ENCODE results near the gene GIGYF2. TPM values are rescaled to one million over a fixed set of nuclear protein-coding genes. Genes with fewer than 3 reads are reported as not detected.

The GIGYF2 gene
- total and polyA plus RNA-seq, 3 experiments from 2014 or later = 27.2 to 55.8 (median 54.7) TPM

GRCh38 chr2:232886176-232886575 is 189.0 kb downstream of the GIGYF2 start:
- no peaks in the 10 kb centered on the region for H3K4me1 ChIP-seq (ENCODE audit: insufficient read depth, low read length)
- no peaks in the 10 kb centered on the region for H3K9me3 ChIP-seq (ENCODE audit: low read length)
- Mint-ChIP-seq H3K4me3 (no peak overlapping the region), H3K9me3 (no peaks in the 10 kb centered on the region), H3K27me3 (peaks cover 10% of the 10 kb centered on the region in 2 donors), H3K4me1 (no peaks in the 10 kb centered on the region), H3K27ac (no peak overlapping the region), H3K36me3 (no peaks in the 10 kb centered on the region)
- ChIA-PET CTCF (no interaction called here), POLR2A (no interaction called here)
- no peak overlapping the region for H3K4me3 ChIP-seq (ENCODE audit: low read length)
- no peaks in the 10 kb centered on the region for H3K36me3 ChIP-seq (ENCODE audit: insufficient read depth, low read length)
- H3K27ac ChIP-seq (ENCODE audit: low read depth, low read length) = no peak overlapping the region
- no peaks in the 10 kb centered on the region for H3K27me3 ChIP-seq (ENCODE audit: insufficient read depth, low read length, poor library complexity, severe bottlenecking)
- DNase-seq = no peak

- no peaks in the 10 kb centered on the region for H3K36me3 Mint-ChIP-seq
Observed at GRCh38 chr2:232886632-232887031, 189.5 kb downstream of the GIGYF2 start.

GRCh38 chr2:232887171-232887850 is 190.2 kb downstream of the GIGYF2 start:
- Mint-ChIP-seq H3K27ac (no peak overlapping the region), H3K4me3 (no peak overlapping the region), H3K27me3 (peaks cover 10 to 22% of the 10 kb centered on the region in 2 donors), H3K9me3 (no peaks in the 10 kb centered on the region), H3K4me1 (no peaks in the 10 kb centered on the region), H3K36me3 (no peaks in the 10 kb centered on the region)
- no peak for DNase-seq
- Histone ChIP-seq H3K9me3 (ENCODE audit: low read length) (no peaks in the 10 kb centered on the region), H3K4me1 (ENCODE audit: insufficient read depth, low read length) (no peaks in the 10 kb centered on the region), H3K27me3 (ENCODE audit: insufficient read depth, low read length, poor library complexity, severe bottlenecking) (no peaks in the 10 kb centered on the region), H3K36me3 (ENCODE audit: insufficient read depth, low read length) (no peaks in the 10 kb centered on the region), H3K27ac (ENCODE audit: low read depth, low read length) (no peak overlapping the region), H3K4me3 (ENCODE audit: low read length) (no peak overlapping the region)
- ChIA-PET CTCF (no interaction called here), POLR2A (no interaction called here)

More at GRCh38 chr2:232886632-232887031, 189.5 kb downstream of the GIGYF2 start:
- H3K4me1 ChIP-seq (ENCODE audit: insufficient read depth, low read length) = no peaks in the 10 kb centered on the region
- no peak overlapping the region for H3K4me3 ChIP-seq (ENCODE audit: low read length)
- H3K27ac ChIP-seq (ENCODE audit: low read depth, low read length) = no peak overlapping the region
- no peak for DNase-seq
- Mint-ChIP-seq H3K27me3 (peaks cover 10 to 15% of the 10 kb centered on the region in 2 donors), H3K4me1 (no peaks in the 10 kb centered on the region), H3K4me3 (no peak overlapping the region), H3K9me3 (no peaks in the 10 kb centered on the region), H3K27ac (no peak overlapping the region)
- H3K27me3 ChIP-seq (ENCODE audit: insufficient read depth, low read length, poor library complexity, severe bottlenecking) = no peaks in the 10 kb centered on the region
- CTCF ChIA-PET = no interaction called here
- POLR2A ChIA-PET = no interaction called here
- H3K9me3 ChIP-seq (ENCODE audit: low read length) = no peaks in the 10 kb centered on the region
- H3K36me3 ChIP-seq (ENCODE audit: insufficient read depth, low read length) = no peaks in the 10 kb centered on the region

- POLR2A ChIA-PET = no interaction called here
- no peak for DNase-seq
- Mint-ChIP-seq H3K4me3 (no peak overlapping the region), H3K27ac (no peak overlapping the region), H3K36me3 (no peaks in the 10 kb centered on the region), H3K27me3 (peaks cover 10 to 29% of the 10 kb centered on the region in 2 donors), H3K4me1 (no peaks in the 10 kb centered on the region), H3K9me3 (no peaks in the 10 kb centered on the region)
- Histone ChIP-seq H3K27me3 (ENCODE audit: insufficient read depth, low read length, poor library complexity, severe bottlenecking) (no peaks in the 10 kb centered on the region), H3K27ac (ENCODE audit: low read depth, low read length) (no peak overlapping the region), H3K9me3 (ENCODE audit: low read length) (no peaks in the 10 kb centered on the region), H3K4me3 (ENCODE audit: low read length) (no peak overlapping the region), H3K36me3 (ENCODE audit: insufficient read depth, low read length) (no peaks in the 10 kb centered on the region), H3K4me1 (ENCODE audit: insufficient read depth, low read length) (no peaks in the 10 kb centered on the region)
- CTCF ChIA-PET = no interaction called here
Observed at GRCh38 chr2:232888099-232888836, 191.1 kb downstream of the GIGYF2 start.

- no peak for DNase-seq
- H3K27me3 ChIP-seq (ENCODE audit: insufficient read depth, low read length, poor library complexity, severe bottlenecking) = no peaks in the 10 kb centered on the region
- H3K4me1 ChIP-seq (ENCODE audit: insufficient read depth, low read length) = no peaks in the 10 kb centered on the region
- H3K36me3 Mint-ChIP-seq = no peaks in the 10 kb centered on the region
- no peaks in the 10 kb centered on the region for H3K36me3 ChIP-seq (ENCODE audit: insufficient read depth, low read length)
- H3K4me3 ChIP-seq (ENCODE audit: low read length) = no peak overlapping the region
- H3K27ac Mint-ChIP-seq = no peak overlapping the region
- no peaks in the 10 kb centered on the region for H3K9me3 ChIP-seq (ENCODE audit: low read length)
- no peak overlapping the region for H3K27ac ChIP-seq (ENCODE audit: low read depth, low read length)
- POLR2A ChIA-PET = no interaction called here
- CTCF ChIA-PET = no interaction called here
- H3K27me3 Mint-ChIP-seq = peaks cover 10 to 29% of the 10 kb centered on the region in 2 donors
- no peaks in the 10 kb centered on the region for H3K4me1 Mint-ChIP-seq
- H3K9me3 Mint-ChIP-seq = no peaks in the 10 kb centered on the region
- H3K4me3 Mint-ChIP-seq = no peak overlapping the region
Observed at GRCh38 chr2:232888839-232889529, 191.9 kb downstream of the GIGYF2 start.

- Mint-ChIP-seq H3K9me3 (no peaks in the 10 kb centered on the region), H3K36me3 (no peaks in the 10 kb centered on the region), H3K27me3 (peaks cover 7 to 29% of the 10 kb centered on the region in 2 donors), H3K27ac (no peak overlapping the region), H3K4me1 (no peaks in the 10 kb centered on the region), H3K4me3 (no peak overlapping the region)
- no peaks in the 10 kb centered on the region for H3K4me1 ChIP-seq (ENCODE audit: insufficient read depth, low read length)
- H3K27ac ChIP-seq (ENCODE audit: low read depth, low read length) = no peak overlapping the region
- POLR2A ChIA-PET = no interaction called here
- DNase-seq = no peak
- no peaks in the 10 kb centered on the region for H3K36me3 ChIP-seq (ENCODE audit: insufficient read depth, low read length)
- no peak overlapping the region for H3K4me3 ChIP-seq (ENCODE audit: low read length)
- no peaks in the 10 kb centered on the region for H3K9me3 ChIP-seq (ENCODE audit: low read length)
- CTCF ChIA-PET = no interaction called here
- H3K27me3 ChIP-seq (ENCODE audit: insufficient read depth, low read length, poor library complexity, severe bottlenecking) = no peaks in the 10 kb centered on the region
Observed at GRCh38 chr2:232889876-232890401, 192.8 kb downstream of the GIGYF2 start.

- Mint-ChIP-seq H3K4me3 (no peak overlapping the region), H3K9me3 (no peaks in the 10 kb centered on the region), H3K4me1 (no peaks in the 10 kb centered on the region), H3K27me3 (peaks cover 7 to 29% of the 10 kb centered on the region in 2 donors), H3K36me3 (no peaks in the 10 kb centered on the region), H3K27ac (no peak overlapping the region)
- no peak for DNase-seq
- Histone ChIP-seq H3K9me3 (ENCODE audit: low read length) (no peaks in the 10 kb centered on the region), H3K4me3 (ENCODE audit: low read length) (no peak overlapping the region), H3K36me3 (ENCODE audit: insufficient read depth, low read length) (no peaks in the 10 kb centered on the region), H3K27me3 (ENCODE audit: insufficient read depth, low read length, poor library complexity, severe bottlenecking) (no peaks in the 10 kb centered on the region), H3K27ac (ENCODE audit: low read depth, low read length) (no peak overlapping the region), H3K4me1 (ENCODE audit: insufficient read depth, low read length) (no peaks in the 10 kb centered on the region)
- ChIA-PET POLR2A (no interaction called here), CTCF (no interaction called here)
Observed at GRCh38 chr2:232890536-232890895, 193.4 kb downstream of the GIGYF2 start.

GRCh38 chr2:232890896-232891601 is 193.9 kb downstream of the GIGYF2 start:
- POLR2A ChIA-PET = no interaction called here
- H3K4me1 ChIP-seq (ENCODE audit: insufficient read depth, low read length) = no peaks in the 10 kb centered on the region
- Mint-ChIP-seq H3K27me3 (peaks cover 7 to 29% of the 10 kb centered on the region in 2 donors), H3K4me3 (no peak overlapping the region), H3K9me3 (no peaks in the 10 kb centered on the region), H3K4me1 (no peaks in the 10 kb centered on the region), H3K27ac (no peak overlapping the region), H3K36me3 (no peaks in the 10 kb centered on the region)
- no peak overlapping the region for H3K4me3 ChIP-seq (ENCODE audit: low read length)
- CTCF ChIA-PET = no interaction called here
- no peaks in the 10 kb centered on the region for H3K9me3 ChIP-seq (ENCODE audit: low read length)
- DNase-seq = peak in 1 of 5 donors; percentile 43
- no peak overlapping the region for H3K27ac ChIP-seq (ENCODE audit: low read depth, low read length)
- H3K36me3 ChIP-seq (ENCODE audit: insufficient read depth, low read length) = no peaks in the 10 kb centered on the region
- H3K27me3 ChIP-seq (ENCODE audit: insufficient read depth, low read length, poor library complexity, severe bottlenecking) = no peaks in the 10 kb centered on the region

Measured in CD8-positive, alpha-beta memory T cell (primary cell).